ENCODE measurements around the gene TSR3.

The TSR3 gene

DNA sequence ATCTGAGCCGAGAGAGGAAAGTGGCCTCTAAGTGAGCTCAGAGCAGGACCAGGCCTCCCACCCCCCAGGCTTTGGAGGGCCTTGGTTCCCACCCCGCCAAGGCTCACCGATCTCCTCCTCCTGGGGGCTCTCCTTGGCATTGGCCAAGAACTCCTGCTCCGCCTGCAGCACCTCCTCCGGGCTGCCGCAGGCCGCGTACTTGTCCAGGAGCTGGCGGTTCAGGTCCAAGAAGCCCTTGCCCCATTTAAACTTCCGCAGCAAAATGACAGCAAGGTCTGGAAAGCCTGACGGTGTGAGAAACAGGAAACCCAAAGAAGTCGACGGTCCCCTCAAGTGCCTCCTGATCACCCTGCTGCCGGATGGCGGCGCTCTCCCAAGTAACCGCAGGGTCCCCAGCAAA lies 1.7 kb downstream of the TSR3 start:
- H3K4me1 Mint-ChIP-seq (ENCODE audit: low read depth): peaks cover 12% of the 10 kb centered on the region
- no peaks in the 10 kb centered on the region for H3K36me3 Mint-ChIP-seq (ENCODE audit: low read depth)
- no peaks in the 10 kb centered on the region for H3K27me3 Mint-ChIP-seq (ENCODE audit: low read depth)
- H3K27ac Mint-ChIP-seq: no peak overlapping the region
- H3K4me3 Mint-ChIP-seq: peak overlapping the region; percentile 82
- H3K9me3 Mint-ChIP-seq: no peaks in the 10 kb centered on the region

DNA sequence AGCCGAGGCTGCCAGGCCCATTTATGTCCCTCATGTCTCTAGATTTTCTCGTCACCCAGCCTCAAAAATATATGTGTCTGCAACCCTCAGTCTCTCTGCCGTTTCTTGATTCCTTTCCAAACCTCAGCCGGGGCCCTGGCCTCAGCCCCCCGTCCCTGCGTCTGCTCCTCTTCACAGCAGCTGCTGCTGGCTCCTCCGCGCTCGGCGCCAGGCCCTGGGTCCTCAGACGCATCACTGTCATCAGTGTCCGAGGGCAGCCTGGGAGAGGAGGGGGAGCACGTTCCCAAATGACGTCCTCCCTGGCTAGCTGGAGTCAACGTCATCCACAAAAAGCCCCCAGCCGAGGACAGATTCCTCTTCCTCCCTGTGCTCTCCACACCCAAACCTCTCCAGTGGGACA lies 2.3 kb downstream of the TSR3 start:
- H3K27ac Mint-ChIP-seq: no peak overlapping the region
- H3K27me3 Mint-ChIP-seq (ENCODE audit: low read depth): no peaks in the 10 kb centered on the region
- no peak overlapping the region for H3K4me3 Mint-ChIP-seq
- no peaks in the 10 kb centered on the region for H3K36me3 Mint-ChIP-seq (ENCODE audit: low read depth)
- H3K9me3 Mint-ChIP-seq: no peaks in the 10 kb centered on the region
- peaks cover 12% of the 10 kb centered on the region for H3K4me1 Mint-ChIP-seq (ENCODE audit: low read depth)

DNA sequence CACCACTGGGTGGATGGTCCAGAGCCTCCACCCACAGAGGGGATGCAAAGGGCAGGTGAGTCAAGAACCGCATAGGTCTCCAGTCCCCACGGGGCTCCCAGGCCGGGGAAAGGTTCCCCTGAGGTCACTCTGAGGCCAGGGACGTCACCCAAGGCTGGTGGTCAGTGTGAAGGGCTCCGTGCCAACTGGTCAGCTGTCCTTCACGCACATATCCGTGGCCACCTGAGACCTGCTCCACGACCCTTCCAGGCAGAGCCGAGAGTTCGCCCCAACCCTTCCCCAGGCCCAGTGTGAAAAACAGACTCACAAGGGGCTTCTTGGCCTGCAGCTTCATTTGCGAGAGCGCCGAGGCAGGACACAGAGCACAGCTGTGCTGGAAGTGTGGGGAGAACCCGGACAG lies 2.8 kb downstream of the TSR3 start:
- H3K4me3 Mint-ChIP-seq: no peak overlapping the region
- H3K9me3 Mint-ChIP-seq: no peaks in the 10 kb centered on the region
- H3K27ac Mint-ChIP-seq: no peak overlapping the region
- H3K36me3 Mint-ChIP-seq (ENCODE audit: low read depth): no peaks in the 10 kb centered on the region
- H3K27me3 Mint-ChIP-seq (ENCODE audit: low read depth): no peaks in the 10 kb centered on the region
- H3K4me1 Mint-ChIP-seq (ENCODE audit: low read depth): peaks cover 12% of the 10 kb centered on the region

DNA sequence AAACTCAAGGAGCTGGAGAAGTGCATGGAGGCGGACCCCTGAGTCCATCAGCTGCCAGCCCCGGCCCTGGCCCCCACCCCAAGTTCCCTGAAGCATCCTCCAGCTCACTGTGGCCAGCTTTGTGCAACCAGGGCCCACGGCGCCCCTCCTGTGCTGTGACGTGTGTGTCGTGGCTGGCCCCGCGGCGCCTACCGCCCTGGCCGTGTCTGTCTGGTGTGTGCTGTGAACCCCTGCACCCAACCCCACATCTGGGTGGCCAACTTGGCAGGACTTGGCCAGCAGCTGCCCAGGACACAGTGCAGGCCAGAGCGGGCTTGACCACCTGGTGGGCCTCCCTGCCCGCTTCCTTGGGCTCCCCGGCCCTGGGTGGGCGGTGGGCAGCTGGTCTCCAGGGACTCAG lies 3.2 kb downstream of the TSR3 start:
- H3K9me3 Mint-ChIP-seq: no peaks in the 10 kb centered on the region
- H3K36me3 Mint-ChIP-seq (ENCODE audit: low read depth): no peaks in the 10 kb centered on the region
- peaks cover 13% of the 10 kb centered on the region for H3K4me1 Mint-ChIP-seq (ENCODE audit: low read depth)
- no peaks in the 10 kb centered on the region for H3K27me3 Mint-ChIP-seq (ENCODE audit: low read depth)
- no peak overlapping the region for H3K4me3 Mint-ChIP-seq
- H3K27ac Mint-ChIP-seq: no peak overlapping the region

DNA sequence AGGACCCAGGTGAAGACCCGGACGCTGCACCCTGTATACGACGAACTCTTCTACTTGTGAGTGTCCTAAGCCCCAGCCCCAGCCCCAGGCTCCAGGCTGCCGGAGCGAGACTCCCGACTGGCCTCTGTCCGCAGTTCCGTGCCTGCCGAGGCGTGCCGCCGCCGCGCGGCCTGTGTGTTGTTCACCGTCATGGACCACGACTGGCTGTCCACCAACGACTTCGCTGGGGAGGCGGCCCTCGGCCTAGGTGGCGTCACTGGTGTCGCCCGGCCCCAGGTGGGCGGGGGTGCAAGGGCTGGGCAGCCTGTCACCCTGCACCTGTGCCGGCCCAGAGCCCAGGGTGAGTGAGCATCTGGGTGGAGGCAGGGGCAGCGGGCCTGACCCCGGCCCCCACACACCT lies 3.7 kb downstream of the TSR3 start:
- peaks cover 14% of the 10 kb centered on the region for H3K4me1 Mint-ChIP-seq (ENCODE audit: low read depth)
- H3K27ac Mint-ChIP-seq: no peak overlapping the region
- H3K4me3 Mint-ChIP-seq: no peak overlapping the region
- no peaks in the 10 kb centered on the region for H3K9me3 Mint-ChIP-seq
- H3K27me3 Mint-ChIP-seq (ENCODE audit: low read depth): no peaks in the 10 kb centered on the region
- H3K36me3 Mint-ChIP-seq (ENCODE audit: low read depth): no peaks in the 10 kb centered on the region

DNA sequence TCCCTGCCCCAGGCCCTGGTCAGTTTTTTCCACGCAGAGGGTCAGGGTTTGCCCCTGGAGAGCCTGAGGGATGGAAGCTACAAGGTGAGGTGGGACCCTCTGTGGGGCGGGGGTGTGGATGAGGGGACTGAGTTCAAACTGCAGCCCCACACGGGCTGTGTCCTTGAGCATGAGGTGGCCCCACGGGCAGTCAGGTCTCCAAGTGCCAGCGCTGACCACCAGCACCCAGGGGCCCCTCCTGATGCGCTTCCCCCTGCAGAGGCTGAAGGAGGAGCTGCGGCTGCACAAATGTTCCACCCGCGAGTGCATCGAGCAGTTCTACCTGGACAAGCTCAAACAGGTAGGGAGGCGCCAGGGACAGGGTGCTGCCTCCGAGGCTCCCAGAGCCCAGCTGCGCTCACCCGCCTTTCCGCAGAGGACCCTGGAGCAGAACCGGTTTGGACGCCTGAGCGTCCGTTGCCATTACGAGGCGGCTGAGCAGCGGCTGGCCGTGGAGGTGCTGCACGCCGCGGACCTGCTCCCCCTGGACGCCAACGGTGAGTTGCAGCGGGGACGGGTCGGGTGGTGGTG lies 4.3 kb downstream of the TSR3 start:
- Mint-ChIP-seq H3K4me3 (no peak overlapping the region), H3K27me3 (ENCODE audit: low read depth) (no peaks in the 10 kb centered on the region), H3K9me3 (no peaks in the 10 kb centered on the region), H3K4me1 (ENCODE audit: low read depth) (peaks cover 15% of the 10 kb centered on the region), H3K36me3 (ENCODE audit: low read depth) (no peaks in the 10 kb centered on the region), H3K27ac (no peak overlapping the region)

DNA sequence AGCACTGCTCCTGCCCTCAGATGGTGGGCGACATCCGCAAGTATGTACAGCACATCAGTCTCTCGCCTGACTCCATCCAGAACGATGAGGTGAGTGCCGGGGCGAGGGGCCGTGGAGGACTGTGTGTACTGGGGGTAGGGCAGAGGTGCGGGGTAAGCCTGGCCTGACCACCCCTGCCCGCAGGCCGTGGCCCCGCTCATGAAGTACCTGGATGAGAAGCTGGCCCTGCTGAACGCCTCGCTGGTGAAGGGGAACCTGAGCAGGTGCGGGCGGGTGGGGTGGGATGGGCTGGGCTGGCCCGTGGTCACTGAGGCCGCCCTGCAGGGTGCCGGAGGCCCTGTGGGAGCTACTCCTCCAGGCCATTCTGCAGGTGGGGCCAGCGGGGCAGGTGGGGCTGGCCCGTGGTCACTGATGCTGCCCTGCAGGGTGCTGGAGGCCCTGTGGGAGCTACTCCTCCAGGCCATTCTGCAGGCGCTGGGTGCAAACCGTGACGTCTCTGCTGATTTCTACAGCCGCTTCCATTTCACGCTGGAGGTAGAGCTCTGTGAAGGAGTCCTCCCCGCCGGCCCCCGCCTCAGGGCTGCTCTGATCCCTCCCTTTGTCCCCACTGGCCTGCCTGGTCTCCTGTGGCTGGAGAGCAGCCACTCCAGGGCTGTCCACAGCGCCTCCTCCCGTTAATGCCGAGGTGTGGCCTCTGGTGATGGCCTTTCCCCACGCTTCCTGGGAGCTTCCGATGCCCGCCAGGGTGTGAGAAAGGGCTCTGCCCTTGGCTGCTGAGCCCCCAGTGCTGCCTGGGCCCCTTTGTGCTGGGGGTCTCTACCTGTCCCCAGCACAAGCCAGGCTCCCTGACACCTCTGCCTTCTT lies 5.0 kb downstream of the TSR3 start:
- H3K4me1 Mint-ChIP-seq (ENCODE audit: low read depth): peaks cover 15% of the 10 kb centered on the region
- no peaks in the 10 kb centered on the region for H3K27me3 Mint-ChIP-seq (ENCODE audit: low read depth)
- no peaks in the 10 kb centered on the region for H3K36me3 Mint-ChIP-seq (ENCODE audit: low read depth)
- no peak overlapping the region for H3K27ac Mint-ChIP-seq
- no peaks in the 10 kb centered on the region for H3K9me3 Mint-ChIP-seq
- H3K4me3 Mint-ChIP-seq: no peak overlapping the region

DNA sequence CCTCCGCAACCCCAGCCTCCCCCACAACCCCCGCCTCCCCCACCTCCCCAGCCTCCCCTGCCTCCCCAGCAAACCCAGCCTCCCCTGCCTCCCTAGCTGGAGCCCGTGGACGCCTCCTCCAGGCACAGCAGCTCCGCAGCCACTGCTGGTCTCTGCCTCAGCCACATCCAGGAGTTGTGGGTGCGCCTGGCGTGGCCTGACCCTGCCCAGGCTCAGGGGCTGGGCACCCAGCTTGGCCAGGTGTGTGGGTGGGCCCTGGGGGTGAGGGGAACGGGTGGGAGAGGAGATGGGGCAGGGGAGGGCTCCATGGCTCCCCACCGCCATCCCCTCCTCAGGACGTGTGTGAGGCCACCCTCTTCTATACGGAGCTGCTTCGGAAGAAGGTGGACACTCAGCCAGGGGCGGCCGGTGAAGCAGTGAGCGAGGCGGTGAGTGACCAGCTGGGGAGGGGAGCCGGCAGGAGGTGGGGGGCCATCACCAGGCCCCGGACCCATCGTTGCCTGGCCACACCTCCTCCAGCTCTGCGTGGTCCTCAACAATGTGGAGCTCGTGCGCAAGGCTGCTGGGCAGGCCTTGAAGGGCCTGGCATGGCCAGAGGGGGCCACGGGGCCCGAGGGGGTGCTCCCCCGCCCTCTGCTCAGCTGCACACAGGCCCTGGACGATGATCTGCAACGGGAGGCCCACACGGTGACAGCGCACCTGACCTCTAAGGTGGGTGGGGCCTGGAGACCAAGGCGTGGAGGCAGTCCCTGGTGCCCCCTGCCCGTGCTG lies 5.8 kb downstream of the TSR3 start:
- Mint-ChIP-seq H3K27ac (no peak overlapping the region), H3K9me3 (no peaks in the 10 kb centered on the region), H3K4me1 (ENCODE audit: low read depth) (peaks cover 13% of the 10 kb centered on the region), H3K27me3 (ENCODE audit: low read depth) (no peaks in the 10 kb centered on the region), H3K36me3 (ENCODE audit: low read depth) (no peaks in the 10 kb centered on the region), H3K4me3 (no peak overlapping the region)

DNA sequence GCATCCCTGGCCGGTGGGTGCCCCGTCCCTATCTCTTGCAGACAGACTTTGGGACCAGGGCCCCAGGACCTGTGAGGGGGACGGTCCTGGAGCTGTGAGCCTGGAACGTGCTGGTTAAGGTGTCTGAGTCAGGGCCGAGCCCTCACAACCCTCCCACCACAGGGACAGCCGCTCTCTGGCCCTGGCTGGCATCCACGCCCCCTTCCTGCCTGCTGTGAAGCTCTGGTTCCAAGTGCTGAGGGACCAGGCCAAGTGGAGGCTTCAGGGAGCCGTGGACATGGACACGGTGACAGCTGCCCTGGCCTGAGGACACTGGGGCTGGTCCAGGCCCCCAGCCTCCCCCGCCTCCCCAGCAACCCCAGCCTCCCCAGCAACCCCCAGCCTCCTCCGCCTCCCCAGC lies 6.6 kb downstream of the TSR3 start:
- Mint-ChIP-seq H3K4me1 (ENCODE audit: low read depth) (peaks cover 10% of the 10 kb centered on the region), H3K27me3 (ENCODE audit: low read depth) (no peaks in the 10 kb centered on the region), H3K9me3 (no peaks in the 10 kb centered on the region), H3K36me3 (ENCODE audit: low read depth) (no peaks in the 10 kb centered on the region), H3K27ac (no peak overlapping the region), H3K4me3 (no peak overlapping the region)

DNA sequence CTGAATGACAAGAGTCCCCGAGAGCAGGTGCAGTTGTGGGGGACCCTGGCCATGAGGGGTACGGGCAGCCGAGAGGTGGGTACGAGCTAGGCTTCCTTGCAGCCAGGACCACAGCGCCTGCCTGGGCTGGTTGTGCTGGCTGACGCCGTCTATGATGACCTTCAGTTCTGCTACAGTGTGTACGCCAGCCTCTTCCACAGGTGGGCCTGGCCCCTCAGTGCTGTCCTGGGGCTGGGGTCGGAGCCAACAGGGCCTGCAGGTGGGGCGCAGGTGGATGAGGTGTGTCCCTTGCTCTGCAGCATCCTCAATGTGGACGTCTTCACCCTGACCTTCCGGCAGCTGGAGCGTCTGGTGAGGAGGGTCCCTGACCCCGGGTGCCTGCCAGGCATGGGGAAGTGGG lies 7.2 kb downstream of the TSR3 start:
- Mint-ChIP-seq H3K36me3 (ENCODE audit: low read depth) (no peaks in the 10 kb centered on the region), H3K27me3 (ENCODE audit: low read depth) (no peaks in the 10 kb centered on the region), H3K27ac (no peak overlapping the region), H3K4me1 (ENCODE audit: low read depth) (peaks cover 10% of the 10 kb centered on the region), H3K4me3 (no peak overlapping the region), H3K9me3 (no peaks in the 10 kb centered on the region)

DNA sequence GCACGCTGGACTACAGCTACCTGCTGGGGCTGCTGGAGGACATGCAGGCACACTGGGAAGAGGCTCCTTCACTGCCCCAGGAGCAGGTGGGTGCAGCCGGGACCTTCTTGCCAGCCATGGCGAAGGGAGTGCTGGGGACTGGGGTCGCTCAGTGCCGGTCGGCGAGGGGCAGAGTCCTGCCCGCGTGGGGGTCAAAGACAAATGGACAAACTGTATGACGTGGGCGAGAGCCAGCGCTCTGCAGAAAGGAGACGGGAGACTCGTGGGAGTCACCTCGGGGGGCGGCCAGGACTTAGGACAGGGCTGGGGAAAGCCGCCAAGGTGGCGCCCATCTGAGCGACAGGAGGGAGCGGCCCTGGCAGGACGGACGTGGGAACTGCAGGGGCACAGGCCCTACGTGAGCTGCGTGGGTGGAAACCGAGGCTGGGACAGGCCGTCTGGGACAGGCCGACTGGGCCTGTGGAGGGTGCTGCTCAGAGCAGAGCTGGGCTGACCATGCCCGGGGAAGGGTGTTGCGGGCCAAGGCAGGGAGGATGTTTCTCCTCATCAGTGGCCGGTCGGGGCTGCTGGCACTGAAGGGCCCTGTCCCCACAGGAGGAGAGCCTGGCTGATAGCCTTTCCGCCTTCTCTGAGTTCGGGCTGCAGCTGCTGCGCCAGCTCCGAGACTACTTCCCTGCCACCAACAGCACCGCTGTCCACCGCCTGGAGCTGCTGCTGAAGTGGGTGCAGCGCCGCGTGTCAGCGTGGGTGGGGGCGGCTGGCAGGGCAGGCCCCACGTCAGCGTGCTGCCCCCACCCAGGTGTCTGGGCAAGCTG lies 8.0 kb downstream of the TSR3 start:
- no peaks in the 10 kb centered on the region for H3K36me3 Mint-ChIP-seq (ENCODE audit: low read depth)
- peak overlapping the region; percentile 48 for H3K4me3 Mint-ChIP-seq
- H3K27ac Mint-ChIP-seq: peak overlapping the region; percentile 53
- H3K4me1 Mint-ChIP-seq (ENCODE audit: low read depth): peaks cover 10% of the 10 kb centered on the region
- no peaks in the 10 kb centered on the region for H3K27me3 Mint-ChIP-seq (ENCODE audit: low read depth)
- H3K9me3 Mint-ChIP-seq: no peaks in the 10 kb centered on the region

DNA sequence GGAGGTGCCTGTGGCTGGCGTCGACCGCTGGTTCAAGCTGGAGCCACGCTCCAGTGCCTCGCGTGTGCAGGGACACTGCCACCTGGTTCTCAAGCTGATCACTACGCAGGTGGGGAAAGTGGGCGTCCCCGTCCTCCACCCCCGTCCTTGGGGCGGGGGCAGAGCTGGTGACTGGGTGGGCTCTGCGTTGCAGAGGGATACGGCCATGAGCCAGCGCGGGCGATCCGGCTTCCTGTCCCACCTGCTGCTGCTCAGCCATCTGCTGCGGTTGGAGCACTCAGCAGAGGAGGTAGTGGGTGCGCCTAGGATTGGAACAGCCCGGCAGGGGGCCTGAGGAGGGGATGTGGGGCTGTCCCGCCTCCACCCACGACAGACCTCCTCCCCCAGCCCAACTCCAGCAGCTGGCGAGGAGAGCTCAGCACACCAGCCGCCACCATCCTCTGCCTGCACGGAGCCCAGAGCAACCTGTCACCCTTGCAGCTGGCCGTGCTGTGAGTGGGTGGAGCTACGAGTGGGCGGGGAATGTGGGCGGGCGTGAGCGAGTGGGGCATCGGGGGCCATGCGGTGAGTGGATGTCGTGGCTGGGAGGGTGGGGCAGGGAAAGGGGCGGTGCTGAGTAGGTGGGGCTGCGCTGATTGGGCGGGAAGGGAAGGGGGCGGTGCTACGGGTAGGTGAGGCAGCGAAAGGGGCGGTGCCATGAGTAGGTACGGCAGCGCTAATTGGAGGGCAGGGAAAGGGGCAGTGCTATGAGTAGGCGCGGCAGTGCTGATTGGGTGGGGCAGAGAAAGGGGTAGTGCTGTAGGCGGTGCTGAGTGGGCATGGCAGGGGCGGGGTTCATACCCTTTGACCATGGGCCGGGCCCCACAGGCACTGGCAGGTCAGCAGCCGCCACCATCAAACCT lies 8.9 kb downstream of the TSR3 start:
- H3K4me3 Mint-ChIP-seq: peak overlapping the region; percentile 48
- H3K36me3 Mint-ChIP-seq (ENCODE audit: low read depth): no peaks in the 10 kb centered on the region
- no peaks in the 10 kb centered on the region for H3K9me3 Mint-ChIP-seq
- peak overlapping the region; percentile 53 for H3K27ac Mint-ChIP-seq
- no peaks in the 10 kb centered on the region for H3K27me3 Mint-ChIP-seq (ENCODE audit: low read depth)
- peaks cover 10% of the 10 kb centered on the region for H3K4me1 Mint-ChIP-seq (ENCODE audit: low read depth)

DNA sequence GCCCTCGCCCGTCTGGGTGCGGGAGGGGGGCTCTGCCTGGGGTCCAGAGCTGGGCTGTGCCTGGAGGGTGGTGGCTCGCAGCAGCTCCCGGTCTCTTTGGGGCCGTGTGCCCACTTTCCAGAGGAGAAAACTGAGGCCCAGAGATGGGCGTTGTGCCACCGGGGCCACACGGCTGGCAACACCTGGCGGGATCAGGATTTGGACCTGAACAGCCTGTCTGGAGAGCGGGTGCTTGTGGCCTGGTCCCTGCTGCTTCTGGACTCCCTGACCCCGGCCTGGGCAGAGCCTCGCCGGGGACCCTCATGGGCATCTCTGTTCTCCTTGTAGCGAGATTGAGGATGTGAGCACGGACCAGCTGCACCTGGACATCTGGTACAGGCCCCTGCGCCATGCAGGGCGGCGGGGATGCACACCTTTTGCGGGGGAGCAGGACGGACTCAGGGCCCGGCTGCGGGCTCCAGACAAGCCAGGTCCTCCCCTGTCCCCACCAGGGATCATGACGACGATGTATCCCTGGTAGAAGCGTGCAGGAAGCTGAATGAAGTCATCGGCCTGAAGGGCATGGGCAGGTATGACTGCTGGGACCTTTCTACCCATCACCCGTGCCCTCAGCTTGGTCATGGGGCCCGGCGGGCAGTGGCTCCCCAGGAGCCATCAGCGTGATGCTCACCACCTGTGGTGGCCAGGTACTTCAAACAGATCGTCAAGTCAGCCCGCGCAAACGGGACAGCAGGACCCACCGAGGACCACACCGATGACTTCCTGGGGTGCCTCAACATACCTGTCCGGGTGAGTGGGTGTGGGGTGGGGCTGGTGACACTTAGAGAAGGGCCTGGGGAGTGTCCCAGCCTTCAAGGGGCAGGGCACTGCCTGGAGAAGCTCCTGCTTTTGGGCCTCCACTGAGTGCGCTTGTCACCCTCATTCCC lies 9.9 kb downstream of the TSR3 start:
- H3K4me1 Mint-ChIP-seq (ENCODE audit: low read depth): peaks cover 10% of the 10 kb centered on the region
- H3K36me3 Mint-ChIP-seq (ENCODE audit: low read depth): no peaks in the 10 kb centered on the region
- H3K27me3 Mint-ChIP-seq (ENCODE audit: low read depth): peaks cover under 1% of the 10 kb centered on the region
- no peak overlapping the region for H3K4me3 Mint-ChIP-seq
- no peaks in the 10 kb centered on the region for H3K9me3 Mint-ChIP-seq
- H3K27ac Mint-ChIP-seq: no peak overlapping the region

Data from T-helper 1 cell treated with Interleukin-12 subunit alpha and Interleukin-12 subunit beta and Interleukin-4 antibody, amounts not matched to agents 30 μg/mL and 1 μg/mL, for 36 hours (primary cell).